ENCODE measurements around the gene NHLRC1. TPM values are rescaled to one million over a fixed set of nuclear protein-coding genes. Genes with fewer than 3 reads are reported as not detected.

Gene NHLRC1
- total and polyA plus RNA-seq, 12 donors = 0.32 to 4.3 (median 3.1) TPM

DNA sequence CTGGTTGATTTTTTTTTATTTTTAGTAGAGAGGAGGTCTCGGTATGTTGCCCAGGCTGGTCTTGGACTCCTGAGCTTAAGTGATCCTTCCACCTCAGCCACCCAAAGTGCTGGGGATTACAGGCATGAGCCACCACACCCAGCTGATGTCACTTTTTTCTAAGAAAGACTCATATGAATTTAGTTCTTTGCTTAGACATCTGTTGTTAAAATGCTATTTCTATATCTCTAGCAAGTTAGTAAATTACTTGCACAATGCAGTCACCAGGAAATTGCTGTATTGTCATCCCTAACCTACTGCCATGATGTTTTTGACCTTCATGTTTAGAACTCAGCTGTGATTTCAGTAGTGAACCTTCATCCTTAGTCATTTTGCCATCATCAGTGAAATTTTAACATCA, 38.4 kb upstream of the NHLRC1 start:
- H3K4me1 ChIP-seq (replicated peaks in 1 of 2) = peaks cover 0 to 5% of the 10 kb centered on the region in 2 donors
- peaks cover 0 to 37% of the 10 kb centered on the region in 2 donors for H3K36me3 ChIP-seq (replicated peaks in 1 of 2)
- no peaks in the 10 kb centered on the region for H3K27me3 ChIP-seq
- no peak overlapping the region for H3K27ac ChIP-seq
- no peak overlapping the region for H3K4me3 ChIP-seq
- H3K9me3 ChIP-seq (replicated peaks in 1 of 3) = no peaks in the 10 kb centered on the region
- TF ChIP-seq CTCF (IDR thresholded peaks at IDR 0.05) (no peak), POLR2A (IDR thresholded peaks at IDR 0.05) (no peak)
- WGBS, 4 donors = 89 to 100% (median 95%) methylated on average over 1 of the region's 1 CpG
- intact Hi-C loops (cut with DNase I) = no loop called here
- no peak for DNase-seq

DNA sequence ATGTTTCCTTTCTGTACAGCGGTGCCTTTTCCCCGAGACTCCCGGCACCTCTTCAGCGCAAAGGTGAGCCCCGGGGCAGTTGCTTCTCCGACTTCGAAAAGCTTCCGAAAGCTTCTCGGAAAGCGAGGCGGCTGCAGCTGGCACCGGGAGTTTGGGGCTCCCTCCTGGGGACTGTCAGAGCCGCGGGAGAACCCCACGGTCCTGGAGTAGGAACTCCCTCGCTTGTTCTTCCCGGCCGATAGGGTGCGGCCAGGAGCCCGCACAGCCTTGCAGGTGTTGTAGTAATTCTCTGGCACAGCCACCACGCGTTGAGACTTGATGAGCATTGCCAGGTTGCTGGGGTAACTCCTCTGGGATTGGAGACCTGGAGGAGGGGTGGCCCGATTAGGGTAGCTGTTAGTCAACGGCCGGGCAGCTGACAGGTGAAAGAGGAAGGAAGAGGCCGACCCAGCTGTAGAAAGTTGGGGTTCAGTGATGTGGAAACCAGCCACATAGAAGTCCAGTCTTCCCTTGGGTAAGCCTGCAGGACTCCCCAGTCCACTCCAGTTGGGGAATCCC, 33.5 kb upstream of the NHLRC1 start:
- DNase-seq = peak; percentile 59 to 85 (median 70)
- TF ChIP-seq POLR2A (IDR thresholded peaks at IDR 0.05) = no peak
- peak in 1 of 6 experiments; percentile 26 for TF ChIP-seq CTCF (IDR thresholded peaks at IDR 0.05)
- no peaks in the 10 kb centered on the region for H3K9me3 ChIP-seq (replicated peaks in 1 of 3)
- H3K4me1 ChIP-seq (replicated peaks in 1 of 2) = peaks cover 10 to 26% of the 10 kb centered on the region in 2 donors
- WGBS, 4 donors = 1 to 3% (median 3%) methylated on average over 10 to 26 of the region's 26 CpGs
- H3K4me3 ChIP-seq = peak overlapping the region; percentile 69 to 98 (median 90)
- no peaks in the 10 kb centered on the region for H3K27me3 ChIP-seq
- peak overlapping the region; percentile 56 to 93 (median 80) for H3K27ac ChIP-seq
- H3K36me3 ChIP-seq (replicated peaks in 1 of 2) = peaks cover 0 to 9% of the 10 kb centered on the region in 2 donors
- intact Hi-C loops (cut with DNase I) = loop anchor here (10.0 kb wide), 1 partner anchor 109 kb away; the partner anchor contains the start of gene DEK (in 2 of the 2)

DNA sequence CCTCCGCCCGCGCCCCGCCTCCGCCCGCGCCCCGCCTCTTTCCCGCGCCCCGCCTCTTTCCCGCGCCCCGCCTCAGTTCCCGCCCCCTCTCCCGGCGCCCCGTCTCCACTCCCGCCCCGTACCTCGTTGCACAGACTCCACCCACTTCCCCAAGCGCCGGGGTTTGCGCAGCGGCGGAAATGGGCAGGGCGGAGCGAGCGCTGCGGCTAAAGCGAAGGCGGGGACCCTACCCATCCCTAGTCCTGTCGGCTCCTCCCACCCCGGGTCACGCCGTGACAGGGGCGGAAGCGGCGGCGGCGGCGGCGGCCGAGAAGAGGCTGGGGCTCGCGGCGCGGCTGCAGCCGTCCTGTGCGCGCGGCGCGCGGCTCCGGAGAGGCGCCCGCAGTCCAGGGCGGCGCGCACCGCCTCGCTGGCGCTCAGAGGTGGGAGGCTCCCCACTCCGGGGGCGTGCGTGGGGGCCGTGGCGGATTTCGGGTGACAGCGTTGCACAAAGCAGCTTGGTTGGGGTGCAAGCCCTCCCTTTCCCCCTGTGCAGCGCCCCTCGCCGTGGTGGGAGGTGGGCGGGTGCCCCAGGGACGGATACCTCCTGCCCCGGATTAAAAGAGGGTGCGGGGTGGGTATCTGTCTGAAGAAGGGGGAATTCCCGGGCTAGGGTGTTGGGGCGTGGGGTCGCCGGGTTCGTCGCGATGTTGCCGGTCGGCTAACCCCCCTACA, 32.8 kb upstream of the NHLRC1 start, which contains the start of gene KDM1B:
TSS of gene KDM1B (plus strand) at position 273 of the 714 bp plus-strand sequence. CDS start 4,474 bp downstream, outside the sequence.
- peak within 1 kb of the TSS; percentile 56 to 97 (median 80) for H3K27ac ChIP-seq
- TF ChIP-seq CTCF (IDR thresholded peaks at IDR 0.05) (peak in 1 of 6 experiments; percentile 10), POLR2A (IDR thresholded peaks at IDR 0.05) (peak; percentile 73 to 80)
- H3K27me3 ChIP-seq = no peaks in the 10 kb centered on the region
- 0 to 3% (median 1%) methylated on average over 20 to 83 of the region's 87 CpGs for WGBS, 4 donors
- peak; percentile 98 to 99 (median 99) for DNase-seq
- no peaks in the 10 kb centered on the region for H3K9me3 ChIP-seq (replicated peaks in 1 of 3)
- intact Hi-C loops (cut with DNase I) = loop anchor here (10.0 kb wide), 1 partner anchor 109 kb away; the partner anchor contains the start of gene DEK (in 2 of the 2)
- peaks cover 0 to 7% of the 10 kb centered on the region in 2 donors for H3K36me3 ChIP-seq (replicated peaks in 1 of 2)
- peaks cover 10 to 26% of the 10 kb centered on the region in 2 donors for H3K4me1 ChIP-seq (replicated peaks in 1 of 2)
- peak within 1 kb of the TSS; percentile 69 to 98 (median 90) for H3K4me3 ChIP-seq

DNA sequence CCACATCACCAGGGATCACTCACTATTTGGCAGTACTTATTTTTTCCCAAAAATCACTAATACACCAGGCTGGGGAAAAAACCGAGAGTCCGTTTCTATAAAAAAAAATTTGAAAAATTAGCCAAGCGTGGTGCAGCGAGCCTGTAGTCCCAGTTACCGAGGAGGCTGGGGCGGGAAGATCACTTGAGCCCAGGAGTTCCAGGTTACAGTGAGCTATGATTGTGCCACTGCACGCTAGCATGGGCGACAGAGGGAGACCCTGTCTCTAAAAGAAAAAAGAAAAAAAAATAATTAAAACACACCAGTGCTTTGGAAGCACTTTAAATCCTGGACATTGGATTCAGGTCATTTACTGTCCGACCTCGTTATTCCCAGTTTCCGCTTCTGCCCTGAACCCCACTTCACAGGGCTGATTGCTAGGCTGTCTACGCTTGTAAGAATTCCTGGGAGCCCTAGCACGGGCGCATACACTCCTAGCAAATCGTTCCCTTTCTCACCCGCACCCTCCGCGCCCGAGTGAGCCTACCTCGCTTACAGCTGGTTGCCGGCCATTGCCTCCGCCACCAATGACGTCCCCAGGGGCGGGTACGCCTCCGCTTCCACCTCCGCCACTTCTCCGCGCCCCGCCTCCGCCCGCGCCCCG, 32.2 kb upstream of the NHLRC1 start, which contains the start of gene TPMT:
TSS of gene TPMT (minus strand) at position 571 of the 643 bp plus-strand sequence. CDS start 5,950 bp downstream, outside the sequence.
- peaks cover 10 to 26% of the 10 kb centered on the region in 2 donors for H3K4me1 ChIP-seq (replicated peaks in 1 of 2)
- peaks cover 0 to 1% of the 10 kb centered on the region in 2 donors for H3K36me3 ChIP-seq (replicated peaks in 1 of 2)
- DNase-seq = peak; percentile 28 to 71 (median 45)
- no peaks in the 10 kb centered on the region for H3K9me3 ChIP-seq (replicated peaks in 1 of 3)
- TF ChIP-seq CTCF (IDR thresholded peaks at IDR 0.05) (no peak), POLR2A (IDR thresholded peaks at IDR 0.05) (peak; percentile 77 to 94)
- peak within 1 kb of the TSS; percentile 69 to 98 (median 90) for H3K4me3 ChIP-seq
- WGBS, 4 donors = 0 to 1% (median 0%) methylated on average over 24 to 33 of the region's 34 CpGs
- intact Hi-C loops (cut with DNase I) = loop anchor here (10.0 kb wide), 1 partner anchor 110 kb away; the partner anchor contains the start of gene DEK (in 2 of the 2)
- peak within 1 kb of the TSS; percentile 57 to 97 (median 80) for H3K27ac ChIP-seq
- no peaks in the 10 kb centered on the region for H3K27me3 ChIP-seq
